Measurements from ENCODE around the gene RNF31. TPM values are rescaled to one million over a fixed set of nuclear protein-coding genes. Genes with fewer than 3 reads are reported as not detected.
A peak's percentile ranks its signal among the peaks of the same experiment; 100 is the strongest.

Gene RNF31
- total RNA-seq, 2 donors from 2014 or later = 75.5 to 82.9 TPM

- no peaks in the 10 kb centered on the region for H3K27me3 Mint-ChIP-seq (ENCODE audit: insufficient read depth)
- Histone ChIP-seq H3K4me3 (ENCODE audit: low read length) (peak overlapping the region; percentile 72), H3K27me3 (ENCODE audit: control insufficient read depth, insufficient read depth, low read length, poor library complexity, severe bottlenecking) (no peaks in the 10 kb centered on the region), H3K36me3 (ENCODE audit: control insufficient read depth, insufficient read depth, low read length) (peaks cover 49% of the 10 kb centered on the region), H3K27ac (ENCODE audit: low read depth, low read length) (no peak overlapping the region), H3K9ac (ENCODE audit: extremely low read depth, low read length, poor library complexity, severe bottlenecking) (no peak overlapping the region), H3K9me3 (ENCODE audit: control insufficient read depth, low read length) (no peaks in the 10 kb centered on the region), H3K4me1 (ENCODE audit: control insufficient read depth, insufficient read depth, low read length) (peaks cover 6% of the 10 kb centered on the region)
- H3K4me1 Mint-ChIP-seq = peaks cover 10% of the 10 kb centered on the region
- no peaks in the 10 kb centered on the region for H3K9me3 Mint-ChIP-seq
- TF ChIP-seq, protein P1, sequence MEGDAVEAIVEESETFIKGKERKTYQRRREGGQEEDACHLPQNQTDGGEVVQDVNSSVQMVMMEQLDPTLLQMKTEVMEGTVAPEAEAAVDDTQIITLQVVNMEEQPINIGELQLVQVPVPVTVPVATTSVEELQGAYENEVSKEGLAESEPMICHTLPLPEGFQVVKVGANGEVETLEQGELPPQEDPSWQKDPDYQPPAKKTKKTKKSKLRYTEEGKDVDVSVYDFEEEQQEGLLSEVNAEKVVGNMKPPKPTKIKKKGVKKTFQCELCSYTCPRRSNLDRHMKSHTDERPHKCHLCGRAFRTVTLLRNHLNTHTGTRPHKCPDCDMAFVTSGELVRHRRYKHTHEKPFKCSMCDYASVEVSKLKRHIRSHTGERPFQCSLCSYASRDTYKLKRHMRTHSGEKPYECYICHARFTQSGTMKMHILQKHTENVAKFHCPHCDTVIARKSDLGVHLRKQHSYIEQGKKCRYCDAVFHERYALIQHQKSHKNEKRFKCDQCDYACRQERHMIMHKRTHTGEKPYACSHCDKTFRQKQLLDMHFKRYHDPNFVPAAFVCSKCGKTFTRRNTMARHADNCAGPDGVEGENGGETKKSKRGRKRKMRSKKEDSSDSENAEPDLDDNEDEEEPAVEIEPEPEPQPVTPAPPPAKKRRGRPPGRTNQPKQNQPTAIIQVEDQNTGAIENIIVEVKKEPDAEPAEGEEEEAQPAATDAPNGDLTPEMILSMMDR (conservative IDR thresholded peaks at IDR 0.05) = no peak
- H3K4me3 Mint-ChIP-seq = peak overlapping the region; percentile 52
- no peak for DNase-seq
- peak overlapping the region; percentile 89 for H3K27ac Mint-ChIP-seq
- WGBS, 2 experiments (ENCODE audit: insufficient coverage in 1 of 2, insufficient read length in 1 of 2) = 92 to 100% methylated on average over 3 to 8 of the region's 8 CpGs
- peaks cover 58% of the 10 kb centered on the region for H3K36me3 Mint-ChIP-seq (ENCODE audit: low read depth)
Observed at GRCh38 chr14:24162093-24162492, 14.8 kb downstream of the RNF31 start.

- Histone ChIP-seq H3K9ac (ENCODE audit: extremely low read depth, low read length, poor library complexity, severe bottlenecking) (no peak overlapping the region), H3K4me3 (ENCODE audit: low read length) (no peak overlapping the region), H3K4me1 (ENCODE audit: control insufficient read depth, insufficient read depth, low read length) (peaks cover 6% of the 10 kb centered on the region), H3K36me3 (ENCODE audit: control insufficient read depth, insufficient read depth, low read length) (peaks cover 34% of the 10 kb centered on the region), H3K27ac (ENCODE audit: low read depth, low read length) (no peak overlapping the region), H3K9me3 (ENCODE audit: control insufficient read depth, low read length) (no peaks in the 10 kb centered on the region), H3K27me3 (ENCODE audit: control insufficient read depth, insufficient read depth, low read length, poor library complexity, severe bottlenecking) (no peaks in the 10 kb centered on the region)
- no peak for DNase-seq
- TF ChIP-seq, protein P1 (conservative IDR thresholded peaks at IDR 0.05) = no peak
- H3K27me3 Mint-ChIP-seq (ENCODE audit: insufficient read depth) = no peaks in the 10 kb centered on the region
- no peak overlapping the region for H3K4me3 Mint-ChIP-seq
- WGBS, 2 experiments (ENCODE audit: insufficient coverage in 1 of 2, insufficient read length in 1 of 2) = 92 to 93% methylated on average over 9 to 14 of the region's 14 CpGs
- peaks cover 10% of the 10 kb centered on the region for H3K4me1 Mint-ChIP-seq
- H3K27ac Mint-ChIP-seq = no peak overlapping the region
- peaks cover 41% of the 10 kb centered on the region for H3K36me3 Mint-ChIP-seq (ENCODE audit: low read depth)
- H3K9me3 Mint-ChIP-seq = no peaks in the 10 kb centered on the region
Observed at GRCh38 chr14:24164518-24164991, 17.3 kb downstream of the RNF31 start.

DNA sequence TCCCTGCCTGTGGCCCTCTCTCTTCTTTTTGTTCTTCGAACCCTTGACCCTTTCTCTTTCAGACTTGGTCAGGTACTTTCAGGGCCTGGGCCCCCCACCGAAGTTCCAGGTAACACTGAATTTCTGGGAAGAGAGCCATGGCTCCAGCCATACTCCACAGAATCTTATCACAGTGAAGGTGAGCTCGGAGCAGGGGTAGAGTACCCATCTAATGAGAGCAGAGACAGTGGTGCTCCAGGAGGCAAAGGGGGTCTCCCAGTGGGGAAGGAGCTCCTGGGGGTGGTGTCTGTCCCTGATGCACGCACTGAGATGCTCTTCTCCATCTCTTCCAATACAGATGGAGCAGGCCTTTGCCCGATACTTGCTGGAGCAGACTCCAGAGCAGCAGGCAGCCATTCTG lies 18.5 kb downstream of the RNF31 start:
- no peaks in the 10 kb centered on the region for H3K27me3 Mint-ChIP-seq (ENCODE audit: insufficient read depth)
- H3K4me1 Mint-ChIP-seq = peaks cover 9% of the 10 kb centered on the region
- H3K9ac ChIP-seq (ENCODE audit: extremely low read depth, low read length, poor library complexity, severe bottlenecking) = no peak overlapping the region
- 75 to 87% methylated on average over 1 to 5 of the region's 5 CpGs for WGBS, 2 experiments (ENCODE audit: insufficient coverage in 1 of 2, insufficient read length in 1 of 2)
- no peak overlapping the region for H3K27ac ChIP-seq (ENCODE audit: low read depth, low read length)
- H3K4me3 ChIP-seq (ENCODE audit: low read length) = no peak overlapping the region
- no peak overlapping the region for H3K27ac Mint-ChIP-seq
- no peak for DNase-seq
- TF ChIP-seq, protein P1 (conservative IDR thresholded peaks at IDR 0.05) = no peak
- H3K9me3 Mint-ChIP-seq = no peaks in the 10 kb centered on the region
- H3K9me3 ChIP-seq (ENCODE audit: control insufficient read depth, low read length) = no peaks in the 10 kb centered on the region
- H3K27me3 ChIP-seq (ENCODE audit: control insufficient read depth, insufficient read depth, low read length, poor library complexity, severe bottlenecking) = no peaks in the 10 kb centered on the region
- no peak overlapping the region for H3K4me3 Mint-ChIP-seq
- peaks cover 4% of the 10 kb centered on the region for H3K4me1 ChIP-seq (ENCODE audit: control insufficient read depth, insufficient read depth, low read length)
- H3K36me3 Mint-ChIP-seq (ENCODE audit: low read depth) = peaks cover 32% of the 10 kb centered on the region
- H3K36me3 ChIP-seq (ENCODE audit: control insufficient read depth, insufficient read depth, low read length) = peaks cover 22% of the 10 kb centered on the region
